GM18511 (cell line): ENCODE measurements around the gene GCSH.
A peak's percentile ranks its signal among the peaks of the same experiment; 100 is the strongest.

Experiments
- ATAC-seq: cut with Tn5 transposase; IDR thresholded peaks from one replicate; pipeline ENCODE4 v1.9.1; 2021; ENCODE audit warnings: mild to moderate bottlenecking, moderate library complexity; ENCODE audit not compliant: unreplicated experiment

GCSH gene

GRCh38 chr16:81105946-81106345 is 9.8 kb upstream of the GCSH start:
- no peak for ATAC-seq

- no peak for ATAC-seq
These were observed 5.5 kb upstream of the GCSH start for GRCh38 chr16:81101702-81102101.

- no peak for ATAC-seq
These were observed 3.8 kb upstream of the GCSH start for GRCh38 chr16:81099958-81100357.

DNA sequence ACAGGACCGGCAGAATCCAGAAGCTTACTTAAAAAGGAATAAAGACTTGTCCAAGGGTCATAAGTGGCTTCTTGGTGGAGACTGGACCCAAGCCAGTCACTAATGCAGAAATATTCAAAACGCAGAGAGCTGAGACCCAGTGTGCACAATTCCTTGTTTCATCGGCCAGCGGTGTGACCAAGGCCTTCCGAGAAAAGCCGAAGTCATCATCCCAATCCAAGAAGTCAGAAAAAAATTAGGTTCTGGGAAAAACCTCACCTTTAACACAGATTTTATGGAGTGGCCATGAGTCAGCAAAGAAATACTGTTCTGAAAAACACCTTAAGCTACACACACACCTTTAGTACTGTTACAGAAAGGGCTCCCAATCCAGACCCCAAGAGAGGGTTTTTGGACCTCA is 1.0 kb upstream of the GCSH start:
- no peak for ATAC-seq

DNA sequence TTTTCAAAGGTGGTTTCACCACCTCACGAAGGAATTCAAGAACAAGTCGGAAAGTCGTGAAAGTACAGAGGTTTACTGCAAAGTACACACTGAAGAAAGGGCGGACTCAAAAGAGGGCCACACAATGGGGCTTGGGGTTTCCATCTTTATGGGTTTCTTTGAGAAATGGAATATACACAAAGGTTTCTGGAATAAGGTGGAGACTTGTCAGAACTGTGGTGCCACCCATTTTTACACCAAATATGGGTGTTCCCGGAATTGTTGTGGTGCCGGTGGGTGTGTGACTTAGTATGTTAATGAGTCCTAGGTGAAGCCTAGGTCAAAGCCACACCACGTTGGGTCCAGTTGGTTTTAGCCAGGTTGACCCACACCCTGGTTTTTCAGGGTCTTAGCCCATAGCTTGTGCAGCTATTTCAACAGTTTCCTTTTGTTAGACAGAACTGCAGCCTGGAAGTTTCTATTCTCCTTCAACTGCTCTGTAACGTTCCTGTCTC is 567 bp upstream of the GCSH start:
- ATAC-seq, result no peak

DNA sequence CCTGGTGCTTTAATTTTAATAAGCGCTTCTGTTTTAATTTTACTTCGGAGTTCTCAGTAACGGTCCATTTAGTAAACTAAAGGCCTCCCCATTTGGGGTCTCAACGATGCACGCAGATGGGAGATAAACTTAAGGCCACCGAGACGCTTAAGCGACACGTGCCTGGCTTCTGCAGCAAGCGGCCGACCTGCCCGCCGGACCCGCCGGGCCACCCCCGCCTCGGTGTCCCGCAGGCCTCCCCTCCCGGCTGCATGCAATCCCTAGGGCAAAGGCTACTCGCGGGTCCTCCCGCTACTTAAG is 592 bp downstream of the GCSH start:
- ATAC-seq, result peak; percentile 16

DNA sequence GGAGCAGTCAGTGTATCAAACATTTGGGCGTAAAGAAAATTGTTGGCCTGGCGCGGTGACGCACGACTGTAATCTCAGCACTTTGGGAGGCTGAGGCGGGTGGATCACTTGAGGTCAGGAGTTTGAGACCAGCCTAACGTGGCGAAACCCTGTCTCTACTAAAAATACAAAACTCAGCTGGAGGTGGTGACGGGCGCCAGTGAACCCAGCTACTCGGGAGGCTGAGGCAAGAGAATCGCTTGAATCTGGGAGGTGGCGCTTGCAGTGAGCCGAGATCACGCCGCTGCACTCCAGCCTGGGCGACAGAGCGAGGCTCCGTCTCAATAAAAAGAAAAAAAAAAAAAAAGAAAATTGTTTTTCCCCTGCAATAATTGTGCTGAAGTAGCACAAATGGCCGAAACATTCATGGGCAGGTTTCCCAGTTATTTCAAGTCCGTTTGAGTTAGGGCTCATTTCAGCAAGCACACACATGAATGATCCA is 1.4 kb downstream of the GCSH start:
- ATAC-seq, result no peak

DNA sequence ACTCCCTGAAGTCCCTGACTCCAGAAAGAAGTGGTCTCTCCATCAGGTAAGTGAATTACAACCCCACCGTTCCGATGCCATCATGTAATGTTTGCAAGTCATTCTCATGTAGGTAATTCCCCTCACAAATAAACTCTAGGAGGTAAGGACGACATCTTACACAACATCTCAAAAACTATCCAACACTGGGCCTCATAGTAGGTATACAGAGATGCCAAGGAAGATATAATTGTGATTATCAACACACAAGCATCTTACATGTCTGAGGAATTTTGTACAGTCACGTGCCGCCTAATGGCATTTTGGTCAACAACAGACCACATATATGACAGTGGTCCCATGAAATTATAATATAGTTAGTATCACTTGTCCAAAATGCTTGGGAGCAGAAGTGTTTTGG is 7.4 kb downstream of the GCSH start:
- no peak for ATAC-seq

DNA sequence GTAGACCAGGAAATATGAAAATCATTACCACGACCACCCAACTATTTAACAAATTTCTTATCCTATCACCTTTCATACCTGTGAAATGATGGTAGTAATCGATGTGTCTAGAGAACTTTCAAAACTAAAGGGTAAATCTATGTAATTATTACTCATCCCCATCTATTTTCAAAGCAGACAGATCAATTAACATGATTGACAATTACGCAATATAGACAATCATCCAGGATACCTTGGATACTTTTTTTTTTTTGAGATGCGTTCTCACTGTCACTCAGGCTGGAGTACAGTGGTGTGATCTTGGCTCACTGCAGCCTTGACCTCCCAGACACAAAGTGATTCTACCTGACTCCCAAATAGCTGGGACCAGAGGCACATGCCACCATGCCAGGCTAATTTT is 15.2 kb downstream of the GCSH start:
- no peak for ATAC-seq

DNA sequence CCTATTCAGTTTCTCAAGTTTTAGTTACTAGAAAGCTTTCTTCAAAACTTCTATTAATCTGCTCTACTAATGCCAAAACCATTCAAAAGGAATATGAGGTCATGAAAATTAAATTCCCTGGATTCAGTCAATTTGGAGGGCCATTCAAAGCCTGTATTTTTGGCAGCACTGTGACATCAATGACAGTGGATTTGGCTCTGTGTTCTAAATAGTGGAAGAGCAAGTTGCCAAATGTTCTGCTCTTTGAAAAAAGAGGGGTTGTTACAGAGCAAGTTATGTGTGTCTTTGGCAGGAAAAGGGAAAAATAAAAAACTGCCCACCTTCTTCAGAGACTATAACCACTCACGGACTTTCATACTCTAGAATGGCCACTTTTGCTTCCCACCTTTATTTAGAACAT is 16.0 kb downstream of the GCSH start:
- ATAC-seq, result no peak

DNA sequence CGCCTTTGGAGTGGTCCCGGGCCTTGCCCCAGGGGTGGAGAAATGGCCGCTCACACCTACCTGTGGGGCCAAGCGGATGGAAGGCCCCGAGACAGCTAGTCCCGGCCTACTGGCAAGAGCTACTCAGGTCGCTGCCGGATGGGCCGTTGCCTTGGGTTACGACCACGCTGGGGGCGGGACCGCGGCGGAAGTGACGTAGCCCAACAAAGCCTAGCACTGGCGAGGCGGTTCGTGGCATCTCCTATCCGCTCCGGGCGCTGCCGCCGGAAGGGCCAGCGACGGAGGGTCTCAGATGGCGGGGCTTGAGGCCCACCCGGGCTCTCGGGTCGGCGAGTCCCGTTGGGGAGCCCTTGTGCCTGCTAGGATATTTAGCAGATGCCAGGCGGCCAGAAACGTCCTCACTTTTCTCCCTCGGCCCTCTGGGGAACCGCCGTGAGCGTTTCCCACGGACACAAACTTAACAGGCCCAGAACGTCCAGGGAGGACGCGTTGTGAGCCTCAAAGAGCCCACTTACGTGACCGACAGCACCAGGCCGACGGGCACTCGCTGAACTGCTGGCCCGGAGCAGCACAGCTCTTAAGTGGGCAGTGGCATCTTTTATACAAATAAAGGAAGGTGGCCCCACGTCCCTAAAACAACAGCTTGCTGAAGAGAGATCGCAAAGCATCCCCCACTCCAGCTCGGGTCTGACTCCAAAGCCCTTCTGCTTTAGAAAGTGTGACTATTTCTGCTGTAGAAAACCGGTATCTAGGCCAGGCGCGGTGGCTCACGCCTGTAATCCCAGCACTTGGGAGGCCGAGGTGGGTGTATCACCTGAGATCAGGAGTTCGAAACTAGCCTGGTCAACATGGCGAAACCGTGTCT is 18.9 kb downstream of the GCSH start, which contains the start of gene C16orf46:
Gene C16orf46, minus strand, starts transcription at position 163 of the 865 bp plus-strand sequence. CDS start 13,283 bp downstream, outside the sequence.
- ATAC-seq, result peak; percentile 95

DNA sequence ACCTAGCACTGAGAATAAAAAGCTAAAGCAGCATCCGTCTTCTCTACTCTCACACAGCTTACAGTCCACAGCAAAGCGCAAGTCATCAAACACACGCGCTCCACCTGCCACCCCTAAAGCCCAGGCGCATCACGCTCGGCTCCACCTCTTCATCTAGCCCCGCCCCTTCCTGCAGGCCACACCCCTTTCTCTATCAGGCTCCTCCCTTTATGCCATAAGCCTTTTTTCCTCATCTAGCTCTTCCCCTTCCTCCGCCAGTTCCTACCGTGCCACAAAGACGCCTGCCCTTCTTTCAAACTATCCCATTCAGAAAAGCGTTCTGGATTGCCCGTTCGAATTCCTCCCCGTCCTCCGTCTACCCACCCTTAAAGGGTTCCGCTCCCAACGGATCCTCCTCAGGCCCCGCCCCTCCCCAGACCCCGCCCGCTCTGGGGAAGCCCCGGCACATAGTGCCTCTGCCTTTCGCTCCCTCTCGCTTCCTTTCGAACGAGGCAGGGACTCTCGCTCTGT is 19.6 kb downstream of the GCSH start:
- ATAC-seq, result peak; percentile 87

GRCh38 chr16:81073560-81074330 is 22.4 kb downstream of the GCSH start:
- no peak for ATAC-seq

DNA sequence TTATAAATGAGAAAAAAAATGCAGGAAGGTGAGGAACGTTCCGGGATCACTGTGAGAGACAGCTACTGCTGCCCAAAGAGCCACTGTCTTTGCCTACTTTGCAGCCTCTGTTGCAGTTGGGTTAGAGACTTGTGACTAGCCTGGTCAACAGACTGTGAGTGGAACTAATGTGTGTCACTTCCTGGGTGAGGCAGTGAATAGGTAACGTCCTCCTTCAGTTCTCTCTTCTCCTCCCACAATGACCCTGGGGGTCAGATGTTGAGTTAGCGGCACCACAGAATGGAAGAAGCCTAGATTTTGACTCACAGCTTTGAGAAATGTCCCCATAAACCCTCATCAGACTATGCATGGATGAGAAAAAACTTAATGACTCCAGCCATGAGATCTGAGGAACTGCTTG is 24.4 kb downstream of the GCSH start:
- ATAC-seq, result no peak

- ATAC-seq, result no peak
These were observed 25.2 kb downstream of the GCSH start for GRCh38 chr16:81070979-81071378.

DNA sequence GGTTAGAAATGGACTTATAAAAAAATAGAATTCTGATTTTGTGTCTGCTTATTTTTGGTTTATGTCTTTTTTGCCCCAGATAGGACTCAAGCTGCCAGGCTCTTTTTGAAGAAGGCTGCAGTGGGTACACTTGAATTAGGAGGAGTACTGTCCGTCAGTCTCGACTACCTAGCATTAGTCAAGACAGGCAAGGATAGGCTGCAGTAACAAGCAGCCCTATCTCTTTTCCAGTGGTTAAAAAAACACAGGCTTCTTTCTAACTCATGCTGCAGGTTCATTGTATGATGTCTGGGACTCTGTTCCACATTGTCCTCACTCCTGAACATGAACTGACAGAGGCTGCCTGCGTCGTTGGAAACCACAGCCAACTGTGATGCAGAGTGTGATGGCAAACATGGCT is 27.1 kb downstream of the GCSH start:
- ATAC-seq, result no peak

DNA sequence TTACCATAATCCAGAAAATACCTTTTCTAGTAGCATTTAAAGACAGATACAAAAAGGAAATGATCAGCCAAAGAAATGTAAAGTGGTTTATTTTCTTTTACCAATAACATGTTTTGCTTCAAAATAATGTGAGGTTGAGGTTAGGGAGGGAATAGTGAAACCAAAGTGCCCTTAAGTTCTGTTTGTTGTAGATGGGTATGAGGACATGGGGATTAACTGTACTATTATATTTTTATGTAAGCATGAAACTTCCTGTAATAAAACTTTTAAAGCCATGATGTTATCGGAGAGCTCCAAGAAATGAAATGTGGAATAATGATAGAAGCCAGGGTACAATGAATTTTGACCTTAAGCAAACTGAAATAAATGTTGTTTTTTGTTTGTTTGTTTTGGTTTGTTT is 29.0 kb downstream of the GCSH start:
- no peak for ATAC-seq

GRCh38 chr16:81066681-81067080 is 29.5 kb downstream of the GCSH start:
- no peak for ATAC-seq

- no peak for ATAC-seq
These were observed 34.2 kb downstream of the GCSH start for GRCh38 chr16:81061871-81062608.

- no peak for ATAC-seq
These were observed 34.9 kb downstream of the GCSH start for GRCh38 chr16:81061307-81061640.
